H9 (cell line): ENCODE measurements around the gene SURF4. TPM values are rescaled to one million over a fixed set of nuclear protein-coding genes. Genes with fewer than 3 reads are reported as not detected.

Experiments
- DNase-seq: peaks from one replicate; pipeline ENCODE4 v3.0.0-alpha.2; 2017
- H2AFZ ChIP-seq: one replicate; pipeline ENCODE4 v1.6.1; 2013; ENCODE audit warnings: mild to moderate bottlenecking, low read length, control low read depth, moderate library complexity
- H2AK5ac ChIP-seq: 2 replicates; pipeline ENCODE4 v1.6.1; 2013; ENCODE audit warnings: low read length, control low read depth, mixed read lengths; ENCODE audit not compliant: insufficient read length
- H2BK120ac ChIP-seq: one replicate; pipeline ENCODE4 v1.6.1; 2013; ENCODE audit warnings: low read depth, mild to moderate bottlenecking, low read length, control low read depth, inconsistent platforms; ENCODE audit not compliant: poor library complexity, severe bottlenecking
- H2BK12ac ChIP-seq: 2 replicates; pipeline ENCODE4 v1.6.1; 2013; ENCODE audit warnings: low read length, control low read depth, mixed read lengths, low read depth; ENCODE audit not compliant: insufficient read length
- H2BK15ac ChIP-seq: 2 replicates; pipeline ENCODE4 v1.6.1; 2013; ENCODE audit warnings: low read depth, low read length, control low read depth
- H2BK20ac ChIP-seq: one replicate; pipeline ENCODE4 v1.6.1; 2013; ENCODE audit warnings: low read depth, mild to moderate bottlenecking, low read length, control low read depth, inconsistent platforms; ENCODE audit not compliant: poor library complexity, severe bottlenecking
- H2BK5ac ChIP-seq: 2 replicates; pipeline ENCODE4 v1.6.1; 2013; ENCODE audit warnings: low read length, control low read depth, mixed read lengths; ENCODE audit not compliant: insufficient read length
- H3K14ac ChIP-seq: 2 replicates; pipeline ENCODE4 v1.6.1; 2013; ENCODE audit warnings: low read length, control low read depth; ENCODE audit not compliant: insufficient read depth
- H3K18ac ChIP-seq: 2 replicates; pipeline ENCODE4 v1.6.1; 2013; ENCODE audit warnings: low read depth, mild to moderate bottlenecking, mixed read lengths, low read length, control low read depth; ENCODE audit not compliant: insufficient read length
- H3K23ac ChIP-seq: 2 replicates; pipeline ENCODE4 v1.6.1; 2013; ENCODE audit warnings: low read length, control low read depth, mixed read lengths, low read depth; ENCODE audit not compliant: insufficient read length
- H3K23me2 ChIP-seq: 2 replicates; pipeline ENCODE4 v1.6.1; 2013; ENCODE audit warnings: low read depth, mild to moderate bottlenecking, mixed read lengths, low read length, control low read depth; ENCODE audit not compliant: insufficient read length, poor library complexity, severe bottlenecking
- H3K27ac ChIP-seq: 2 replicates; pipeline ENCODE4 v1.5.1; 2013; ENCODE audit warnings: low read length, control low read depth, mixed read lengths, low read depth; ENCODE audit not compliant: insufficient read length
- H3K27me3 ChIP-seq: 2 replicates; pipeline ENCODE4 v1.6.1; 2013; ENCODE audit warnings: low read length, control low read depth, inconsistent platforms; ENCODE audit not compliant: insufficient read depth
- H3K4ac ChIP-seq: 2 replicates; pipeline ENCODE4 v1.6.1; 2013; ENCODE audit warnings: low read depth, mild to moderate bottlenecking, control low read depth, inconsistent platforms, low read length, moderate library complexity
- H3K4me1 ChIP-seq: 2 replicates; pipeline ENCODE4 v1.6.1; 2013; ENCODE audit warnings: low read length, control low read depth, inconsistent platforms; ENCODE audit not compliant: insufficient read depth
- H3K4me2 ChIP-seq: 2 replicates; pipeline ENCODE4 v1.6.1; 2013; ENCODE audit warnings: low read length, control low read depth, mixed read lengths; ENCODE audit not compliant: insufficient read length, insufficient read depth
- H3K56ac ChIP-seq: 2 replicates; pipeline ENCODE4 v1.6.1; 2013; ENCODE audit warnings: low read depth, mild to moderate bottlenecking, mixed read lengths, low read length, control low read depth; ENCODE audit not compliant: insufficient read length
- H3K79me1 ChIP-seq: 2 replicates; pipeline ENCODE4 v1.6.1; 2013; ENCODE audit warnings: low read depth, mild to moderate bottlenecking, moderate library complexity, low read length, control low read depth, inconsistent platforms; ENCODE audit not compliant: insufficient read depth, poor library complexity, severe bottlenecking
- H3K79me2 ChIP-seq: 2 replicates; pipeline ENCODE4 v1.6.1; 2013; ENCODE audit warnings: low read length, control low read depth, inconsistent platforms; ENCODE audit not compliant: insufficient read depth
- H3K9ac ChIP-seq: 2 replicates; pipeline ENCODE4 v1.6.1; 2013; ENCODE audit warnings: low read length, control low read depth, mixed read lengths; ENCODE audit not compliant: insufficient read length; ENCODE audit errors: extremely low read depth
- H3K9me3 ChIP-seq: one replicate; pipeline ENCODE4 v1.6.1; 2013; ENCODE audit warnings: low read depth, low read length, inconsistent platforms; ENCODE audit not compliant: control insufficient read depth
- H3T11ph ChIP-seq: one replicate; pipeline ENCODE4 v1.6.1; 2013; ENCODE audit warnings: mild to moderate bottlenecking, low read length, control low read depth, inconsistent platforms
- H4K20me1 ChIP-seq: one replicate; pipeline ENCODE4 v1.6.1; 2013; ENCODE audit not compliant: control insufficient read depth, insufficient read length, insufficient read depth
- H4K5ac ChIP-seq: 2 replicates; pipeline ENCODE4 v1.6.1; 2013; ENCODE audit warnings: low read depth, mild to moderate bottlenecking, mixed read lengths, low read length, control low read depth; ENCODE audit not compliant: insufficient read length
- H4K8ac ChIP-seq: replicated peaks from 2 replicates; pipeline ENCODE4 v1.6.1; 2013; ENCODE audit warnings: low read length, control low read depth, mixed read lengths, low read depth; ENCODE audit not compliant: insufficient read length
- H4K91ac ChIP-seq: 2 replicates; pipeline ENCODE4 v1.6.1; 2013; ENCODE audit warnings: low read depth, mild to moderate bottlenecking, moderate library complexity, mixed read lengths, low read length, control low read depth; ENCODE audit not compliant: insufficient read length
- H3K27ac Mint-ChIP-seq, 3 experiments: 2 replicates in 2 of 3; 3 replicates in 1 of 3; pipeline ENCODE4 v1.8.0; 2020 to 2021; ENCODE audit warnings: mixed read lengths in 3 of 3, mild to moderate bottlenecking in 1 of 3, moderate library complexity in 1 of 3
- H3K27me3 Mint-ChIP-seq: 2 replicates; pipeline ENCODE4 v1.8.0; 2021; ENCODE audit warnings: low read depth, mild to moderate bottlenecking, moderate library complexity, mixed read lengths
- H3K36me3 Mint-ChIP-seq, 3 experiments: 2 replicates in 2 of 3; 3 replicates in 1 of 3; pipeline ENCODE4 v1.8.0; 2020 to 2021; ENCODE audit warnings: low read depth in 3 of 3, mixed read lengths in 3 of 3; ENCODE audit not compliant: insufficient read depth in 1 of 3
- H3K4me1 Mint-ChIP-seq, 2 experiments: 2 replicates each; pipeline ENCODE4 v1.8.0; 2020; ENCODE audit warnings: mixed read lengths in 2 of 2
- H3K4me3 Mint-ChIP-seq, 2 experiments: 2 replicates in 1 of 2; 3 replicates in 1 of 2; pipeline ENCODE4 v1.8.0; 2020 to 2021; ENCODE audit warnings: mild to moderate bottlenecking in 2 of 2, mixed read lengths in 2 of 2, moderate library complexity in 1 of 2
- H3K9me3 Mint-ChIP-seq, 2 experiments: 2 replicates in 1 of 2; 3 replicates in 1 of 2; pipeline ENCODE4 v1.8.0; 2020; ENCODE audit warnings: mild to moderate bottlenecking in 2 of 2, mixed read lengths in 2 of 2, moderate library complexity in 1 of 2
- WGBS: extraction: QIAGEN DNeasy Blood & Tissue Kit; methylation state at CpG from one replicate; pipeline ENCODE4 v1.1.7; 2013; ENCODE audit warnings: missing lambda C conversion rate, low lambda C conversion rate, mixed read lengths; ENCODE audit not compliant: insufficient read length; ENCODE audit errors: extremely low coverage; 5-methylcytosine and 5-hydroxymethylcytosine counted together
- total RNA-seq: library from RNA; stranded (reverse); gene quantifications from 2 replicates; pipeline ENCODE4 v1.2.1, GENCODE V29; 2021
- TF ChIP-seq, protein P1 (sequence below): fragments of 200-600 bp; sonication (generic); conservative IDR thresholded peaks from 3 replicates; pipeline ENCODE4 v1.8.0; 2021; ENCODE audit warnings: antibody characterized with exemption, mild to moderate bottlenecking

SURF4 gene
- total RNA-seq, 1 experiment from 2014 or later, result 146 TPM

DNA sequence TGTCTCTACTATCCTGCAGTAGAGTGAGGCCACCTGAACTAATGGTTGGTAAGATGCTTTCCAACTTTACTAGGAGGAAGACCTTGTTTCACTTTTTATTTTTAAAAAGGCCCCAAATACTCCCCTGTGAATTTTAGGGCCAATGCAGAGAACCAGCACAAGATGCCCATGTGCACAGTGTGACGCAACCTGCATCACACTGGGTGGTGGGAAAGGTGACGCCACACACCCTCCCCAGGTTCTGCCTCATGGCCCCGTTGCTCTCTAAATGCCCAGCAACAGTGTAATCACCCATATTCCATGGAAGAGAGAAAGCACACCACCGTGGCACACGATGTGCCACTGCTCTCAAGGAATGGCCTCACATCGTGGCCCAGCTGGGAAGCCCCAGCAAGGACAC, 6.4 kb downstream of the SURF4 start:
- Histone ChIP-seq H3K79me1 (peaks cover 34% of the 10 kb centered on the region), H2BK120ac (no peak overlapping the region), H2AFZ (no peak overlapping the region), H3K23ac (no peak overlapping the region), H3K14ac (no peak overlapping the region), H4K20me1 (no peaks in the 10 kb centered on the region), H3K79me2 (peaks cover 54% of the 10 kb centered on the region; the same call in 1 of the 2 replicates), H3K23me2 (no peaks in the 10 kb centered on the region), H2BK20ac (no peak overlapping the region), H2AK5ac (no peak overlapping the region), H4K91ac (no peak overlapping the region), H2BK5ac (no peak overlapping the region), H3K4me1 (no peaks in the 10 kb centered on the region), H3K18ac (no peak overlapping the region), H4K5ac (no peak overlapping the region), H3T11ph (no peak overlapping the region), H3K56ac (no peak overlapping the region), H3K27me3 (no peaks in the 10 kb centered on the region), H4K8ac (no peak overlapping the region), H3K4ac (no peak overlapping the region), H3K27ac (no peak overlapping the region), H3K9me3 (no peaks in the 10 kb centered on the region), H2BK15ac (no peak overlapping the region), H3K9ac (no peak overlapping the region), H2BK12ac (no peak overlapping the region), H3K4me2 (no peak overlapping the region)
- DNase-seq, result no peak
- Mint-ChIP-seq H3K27ac (peak overlapping the region in 1 of 3 experiments; percentile 65; a peak in 2 of 7 replicates), H3K36me3 (peaks cover 25 to 78% (median 61%) of the 10 kb centered on the region in 3 experiments; a peak in 6 of 7 replicates), H3K4me3 (no peak overlapping the region), H3K9me3 (no peaks in the 10 kb centered on the region), H3K4me1 (peaks cover 4 to 7% of the 10 kb centered on the region in 2 experiments), H3K27me3 (no peaks in the 10 kb centered on the region)
- no CpG with 5 or more reads among the region's 6 CpGs for WGBS
- TF ChIP-seq, protein P1, sequence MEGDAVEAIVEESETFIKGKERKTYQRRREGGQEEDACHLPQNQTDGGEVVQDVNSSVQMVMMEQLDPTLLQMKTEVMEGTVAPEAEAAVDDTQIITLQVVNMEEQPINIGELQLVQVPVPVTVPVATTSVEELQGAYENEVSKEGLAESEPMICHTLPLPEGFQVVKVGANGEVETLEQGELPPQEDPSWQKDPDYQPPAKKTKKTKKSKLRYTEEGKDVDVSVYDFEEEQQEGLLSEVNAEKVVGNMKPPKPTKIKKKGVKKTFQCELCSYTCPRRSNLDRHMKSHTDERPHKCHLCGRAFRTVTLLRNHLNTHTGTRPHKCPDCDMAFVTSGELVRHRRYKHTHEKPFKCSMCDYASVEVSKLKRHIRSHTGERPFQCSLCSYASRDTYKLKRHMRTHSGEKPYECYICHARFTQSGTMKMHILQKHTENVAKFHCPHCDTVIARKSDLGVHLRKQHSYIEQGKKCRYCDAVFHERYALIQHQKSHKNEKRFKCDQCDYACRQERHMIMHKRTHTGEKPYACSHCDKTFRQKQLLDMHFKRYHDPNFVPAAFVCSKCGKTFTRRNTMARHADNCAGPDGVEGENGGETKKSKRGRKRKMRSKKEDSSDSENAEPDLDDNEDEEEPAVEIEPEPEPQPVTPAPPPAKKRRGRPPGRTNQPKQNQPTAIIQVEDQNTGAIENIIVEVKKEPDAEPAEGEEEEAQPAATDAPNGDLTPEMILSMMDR, result no peak
